Measurements from ENCODE around the gene OR2T35.

OR2T35 gene

GRCh38 chr1:248625971-248626370 lies 19.1 kb downstream of the OR2T35 start:
- DNase-seq = no peak

- no peak for DNase-seq
Measured at GRCh38 chr1:248625166-248625565, 19.9 kb downstream of the OR2T35 start.

GRCh38 chr1:248622570-248623001 lies 22.5 kb downstream of the OR2T35 start:
- peak; percentile 9 for DNase-seq

GRCh38 chr1:248621770-248622169 lies 23.3 kb downstream of the OR2T35 start:
- DNase-seq = no peak

GRCh38 chr1:248618878-248619277 lies 26.2 kb downstream of the OR2T35 start:
- peak; percentile 2 for DNase-seq

GRCh38 chr1:248618119-248618518 lies 27.0 kb downstream of the OR2T35 start:
- DNase-seq = no peak

- no peak for DNase-seq
Measured at GRCh38 chr1:248613742-248614141, 31.3 kb downstream of the OR2T35 start.

- DNase-seq = no peak
Measured at GRCh38 chr1:248611883-248612414, 33.1 kb downstream of the OR2T35 start.

- DNase-seq = no peak
Measured at GRCh38 chr1:248610301-248610700, 34.8 kb downstream of the OR2T35 start.

GRCh38 chr1:248599396-248599795 lies 45.7 kb downstream of the OR2T35 start:
- DNase-seq = no peak

- DNase-seq = no peak
Measured at GRCh38 chr1:248597589-248597988, 47.5 kb downstream of the OR2T35 start, which contains the start of gene OR2T10. Gene OR2T10 (minus strand): TSS chr1:248597700. CDS start chr1:248593768, 3,932 bp downstream.

GRCh38 chr1:248596615-248597014 lies 48.5 kb downstream of the OR2T35 start:
- DNase-seq = no peak

GRCh38 chr1:248593226-248593625 lies 51.9 kb downstream of the OR2T35 start:
- DNase-seq = no peak

- DNase-seq = no peak
Measured at GRCh38 chr1:248592655-248593054, 52.4 kb downstream of the OR2T35 start.

GRCh38 chr1:248590055-248590454 lies 55.0 kb downstream of the OR2T35 start:
- no peak for DNase-seq

GRCh38 chr1:248589334-248589733 lies 55.7 kb downstream of the OR2T35 start:
- no peak for DNase-seq

Measured in fibroblast of upper back skin (primary cell).